GM18508 (cell line): ENCODE results near the gene COPG1.

ENCODE experiments used
- ATAC-seq: cut with Tn5 transposase; IDR thresholded peaks from one replicate; pipeline ENCODE4 v1.9.1; 2021; ENCODE audit warnings: moderate number of reproducible peaks; ENCODE audit not compliant: insufficient read depth, unreplicated experiment

COPG1 gene

GRCh38 chr3:129276385-129276784, 27.0 kb downstream of the COPG1 start:
- peak; percentile 84 for ATAC-seq

- ATAC-seq, result no peak
Observed at GRCh38 chr3:129277829-129278271, 28.4 kb downstream of the COPG1 start.

GRCh38 chr3:129278439-129278965, 29.1 kb downstream of the COPG1 start, which contains the start of gene HMCES:
TSS of gene HMCES (plus strand) at chr3:129278870. CDS start at chr3:129279733, 863 bp downstream.
- ATAC-seq, result no peak

GRCh38 chr3:129278966-129279906, 29.8 kb downstream of the COPG1 start:
- ATAC-seq, result no peak

GRCh38 chr3:129280183-129280582, 30.8 kb downstream of the COPG1 start:
- ATAC-seq, result no peak

- no peak for ATAC-seq
Observed at GRCh38 chr3:129281726-129282125, 32.3 kb downstream of the COPG1 start.

- peak; percentile 90 for ATAC-seq
Observed at GRCh38 chr3:129282727-129283327, 33.4 kb downstream of the COPG1 start.

GRCh38 chr3:129286081-129286480, 36.7 kb downstream of the COPG1 start:
- ATAC-seq, result no peak

GRCh38 chr3:129288446-129288845, 39.0 kb downstream of the COPG1 start:
- ATAC-seq, result no peak

- ATAC-seq, result no peak
Observed at GRCh38 chr3:129289201-129289921, 40.0 kb downstream of the COPG1 start.

GRCh38 chr3:129291236-129291886, 42.0 kb downstream of the COPG1 start:
- no peak for ATAC-seq

- no peak for ATAC-seq
Observed at GRCh38 chr3:129295286-129295685, 45.9 kb downstream of the COPG1 start.

- no peak for ATAC-seq
Observed at GRCh38 chr3:129304146-129304961, 54.9 kb downstream of the COPG1 start.

- no peak for ATAC-seq
Observed at GRCh38 chr3:129304962-129305222, 55.5 kb downstream of the COPG1 start.

GRCh38 chr3:129305592-129306091, 56.2 kb downstream of the COPG1 start:
- no peak for ATAC-seq

- ATAC-seq, result no peak
Observed at GRCh38 chr3:129308636-129309035, 59.2 kb downstream of the COPG1 start.

- ATAC-seq, result no peak
Observed at GRCh38 chr3:129310111-129311011, 61.0 kb downstream of the COPG1 start.
